HepG2 (cell line): Measurements from ENCODE around the gene TEAD1. TPM values are rescaled to one million over a fixed set of nuclear protein-coding genes. Genes with fewer than 3 reads are reported as not detected.
A peak's percentile ranks its signal among the peaks of the same experiment; 100 is the strongest.

Source experiments
- IRF9 ChIP-seq: sonication (generic); formaldehyde crosslinking; IDR thresholded peaks from 2 replicates; pipeline ENCODE4 v1.8.0; 2022; ENCODE audit warnings: missing genetic modification reagents, mild to moderate bottlenecking, borderline replicate concordance
- KIAA2018 ChIP-seq: sonication (generic); formaldehyde crosslinking; IDR thresholded peaks from 2 replicates; pipeline ENCODE4 v1.5.0; 2020; ENCODE audit warnings: mild to moderate bottlenecking, missing genetic modification reagents, borderline replicate concordance
- LBX2 ChIP-seq: sonication (generic); formaldehyde crosslinking; IDR thresholded peaks from 2 replicates; pipeline ENCODE4 v1.5.0; 2020; ENCODE audit warnings: missing genetic modification reagents, mild to moderate bottlenecking, borderline replicate concordance
- PITX1 ChIP-seq: sonication (generic); formaldehyde crosslinking; IDR thresholded peaks from 2 replicates; pipeline ENCODE4 v1.5.1; 2020; ENCODE audit warnings: mild to moderate bottlenecking, missing genetic modification reagents
- RARA ChIP-seq: IDR thresholded peaks from 2 replicates; pipeline ENCODE4 v1.6.1; 2016; ENCODE audit warnings: missing genetic modification reagents, missing compliant biosample characterization
- RNF219 ChIP-seq: sonication (generic); formaldehyde crosslinking; IDR thresholded peaks from 2 replicates; pipeline ENCODE4 v1.5.0; 2020; ENCODE audit warnings: mild to moderate bottlenecking, missing genetic modification reagents
- ZBTB38 ChIP-seq: sonication (generic); formaldehyde crosslinking; IDR thresholded peaks from 2 replicates; pipeline ENCODE4 v1.5.1; 2020; ENCODE audit warnings: mild to moderate bottlenecking, missing genetic modification reagents
- ZNF362 ChIP-seq: sonication (generic); formaldehyde crosslinking; IDR thresholded peaks from 2 replicates; pipeline ENCODE4 v1.4.0; 2020; ENCODE audit warnings: missing genetic modification reagents, mild to moderate bottlenecking, borderline replicate concordance
- ZNF550 ChIP-seq: sonication (generic); formaldehyde crosslinking; IDR thresholded peaks from 2 replicates; pipeline ENCODE4 v1.4.0; 2020; ENCODE audit warnings: mild to moderate bottlenecking, missing genetic modification reagents, borderline replicate concordance
- ZNF687 ChIP-seq: sonication (generic); formaldehyde crosslinking; IDR thresholded peaks from 2 replicates; pipeline ENCODE4 v1.5.1; 2020; ENCODE audit warnings: mild to moderate bottlenecking, missing genetic modification reagents, moderate library complexity
- ZNF737 ChIP-seq: sonication (generic); formaldehyde crosslinking; IDR thresholded peaks from 2 replicates; pipeline ENCODE4 v1.5.0; 2020; ENCODE audit warnings: missing genetic modification reagents, mild to moderate bottlenecking, borderline replicate concordance
- polyA plus RNA-seq, 8 experiments: library from polyadenylated mRNA; depleted of rRNA in 3 of 8; stranded (reverse) in 7 of 8; unstranded in 1 of 8; fragments of >200 nt; fragmentation: Illumina TruSeq in 4 of 8; extraction: Trizol in 4 of 8; gene quantifications; 2 replicates each; pipeline versions ENCODE4 v1.2.1 to v1.2.3, GENCODE V29; 2011 to 2016; ENCODE audit warnings: low read depth in 4 of 8, missing spikeins in 1 of 8, mixed read lengths in 1 of 8; ENCODE audit not compliant: insufficient read depth in 1 of 8
- total RNA-seq, 5 experiments: library from RNA; depleted of rRNA; stranded (reverse); fragments of >200 nt; fragmentation: Illumina TruSeq; extraction: Trizol; gene quantifications; 2 replicates each; pipeline ENCODE4 v1.2.3, GENCODE V29; 2016; ENCODE audit warnings: low read depth in 1 of 5

Gene TEAD1
- total and polyA plus RNA-seq, 2 of the 13 experiments (the other 11 are each of a cell fraction or from before 2014, with no cell fraction given): 20.1 to 30.5 TPM

GRCh38 chr11:12854829-12855228, 180.6 kb downstream of the TEAD1 start (continued):
- TF ChIP-seq IRF9 (CRISPR knock-in tag) (no peak), ZNF737 (CRISPR knock-in tag) (no peak), LBX2 (CRISPR knock-in tag) (no peak), PITX1 (CRISPR knock-in tag) (0 out of 2 replicates have a peak, but pooled peaks have one; percentile 18), KIAA2018 (no peak), ZNF550 (CRISPR knock-in tag) (no peak), RNF219 (no peak), ZBTB38 (no peak), ZNF687 (CRISPR knock-in tag) (no peak), ZNF362 (CRISPR knock-in tag) (peak; percentile 16; the same call in 1 of the 2 replicates), RARA (CRISPR knock-in tag) (no peak)
